Right kidney (tissue), 1 donor: ENCODE measurements around the gene CNFN.
"Not testable (repeated sequence)": the region's sequence is repeated elsewhere in the genome, so short reads cannot be mapped to it uniquely, and the experiment has no call there.

Source experiments
- DNase-seq: peaks from one replicate; pipeline ENCODE4 v3.0.0-alpha.2; 2016

The CNFN gene

GRCh38 chr19:42351079-42351735 is 38.9 kb downstream of the CNFN start:
- DNase-seq = no peak

GRCh38 chr19:42350417-42350816 is 39.7 kb downstream of the CNFN start:
- no peak for DNase-seq

GRCh38 chr19:42349378-42350107 is 40.6 kb downstream of the CNFN start:
- no peak for DNase-seq

- DNase-seq = no peak
Observed at GRCh38 chr19:42348211-42348610, 41.9 kb downstream of the CNFN start.

- DNase-seq = no peak
Observed at GRCh38 chr19:42345191-42345812, 44.8 kb downstream of the CNFN start.

GRCh38 chr19:42344336-42344893 is 45.7 kb downstream of the CNFN start:
- no peak for DNase-seq

- DNase-seq = no peak
Observed at GRCh38 chr19:42343344-42344110, 46.6 kb downstream of the CNFN start.

GRCh38 chr19:42339922-42340321 is 50.2 kb downstream of the CNFN start:
- not testable (repeated sequence) for DNase-seq

GRCh38 chr19:42339126-42339860 is 50.8 kb downstream of the CNFN start:
- not testable (repeated sequence) for DNase-seq
